COLO829 (cell line): ENCODE results near the gene CD9.
A peak's percentile ranks its signal among the peaks of the same experiment; 100 is the strongest.
"Not testable (repeated sequence)": the region's sequence is repeated elsewhere in the genome, so short reads cannot be mapped to it uniquely, and the experiment has no call there.

ENCODE experiments used
- DNase-seq: peaks from one replicate; pipeline ENCODE4 v3.0.0; 2012; ENCODE audit warnings: low spot score

CD9 gene

GRCh38 chr12:6199531-6200255, 507 bp upstream of the CD9 start:
- no peak for DNase-seq

- no peak for DNase-seq
These were observed 1.0 kb downstream of the CD9 start for GRCh38 chr12:6201213-6201608.

- no peak for DNase-seq
These were observed 1.6 kb downstream of the CD9 start for GRCh38 chr12:6201826-6202225.

GRCh38 chr12:6202304-6202703, 2.1 kb downstream of the CD9 start:
- no peak for DNase-seq

GRCh38 chr12:6202846-6203245, 2.6 kb downstream of the CD9 start:
- DNase-seq = no peak

- no peak for DNase-seq
These were observed 3.4 kb downstream of the CD9 start for GRCh38 chr12:6203601-6204000.

GRCh38 chr12:6204533-6205143, 4.4 kb downstream of the CD9 start:
- DNase-seq = no peak

- DNase-seq = no peak
These were observed 4.9 kb downstream of the CD9 start for GRCh38 chr12:6205144-6205539.

GRCh38 chr12:6205761-6206160, 5.6 kb downstream of the CD9 start:
- no peak for DNase-seq

GRCh38 chr12:6206327-6206726, 6.1 kb downstream of the CD9 start:
- no peak for DNase-seq

- DNase-seq = no peak
These were observed 7.2 kb downstream of the CD9 start for GRCh38 chr12:6207259-6207925.

- no peak for DNase-seq
These were observed 7.9 kb downstream of the CD9 start for GRCh38 chr12:6208130-6208529.

GRCh38 chr12:6209428-6209827, 9.2 kb downstream of the CD9 start:
- not testable (repeated sequence) for DNase-seq

- DNase-seq = no peak
These were observed 11.2 kb downstream of the CD9 start for GRCh38 chr12:6211421-6211869.

- DNase-seq = no peak
These were observed 11.9 kb downstream of the CD9 start for GRCh38 chr12:6212086-6212485.

GRCh38 chr12:6213969-6214368, 13.8 kb downstream of the CD9 start:
- DNase-seq = no peak

GRCh38 chr12:6214633-6215032, 14.4 kb downstream of the CD9 start:
- no peak for DNase-seq

- DNase-seq = no peak
These were observed 15.1 kb downstream of the CD9 start for GRCh38 chr12:6215120-6215807.

- peak; percentile 92 for DNase-seq
These were observed 15.8 kb downstream of the CD9 start for GRCh38 chr12:6215932-6216494.

- DNase-seq = no peak
These were observed 16.4 kb downstream of the CD9 start for GRCh38 chr12:6216581-6216980.

GRCh38 chr12:6218347-6218925, 18.2 kb downstream of the CD9 start:
- no peak for DNase-seq

- DNase-seq = no peak
These were observed 19.8 kb downstream of the CD9 start for GRCh38 chr12:6219980-6220379.
